ENCODE data around the gene RANBP3.

- TF ChIP-seq CTCF (IDR thresholded peaks at IDR 0.05; ENCODE audit: control extremely low read depth in 1 of 3, insufficient read depth in 1 of 3, low read depth in 1 of 3, low read length in 3 of 3) = no peak
- no peak for TF ChIP-seq POLR2A (IDR thresholded peaks at IDR 0.05; ENCODE audit: control extremely low read depth in 1 of 2, low read depth in 2 of 2, low read length in 2 of 2)
- TF ChIP-seq POLR2AphosphoS5 (IDR thresholded peaks at IDR 0.05; ENCODE audit: low read depth, low read length) = no peak
- TF ChIP-seq SP1 (IDR thresholded peaks at IDR 0.05; ENCODE audit: low read depth, low read length) = no peak
- no peak for TF ChIP-seq EZH2 (IDR thresholded peaks at IDR 0.05; ENCODE audit: low read depth, low read length, severe bottlenecking)
- TF ChIP-seq USF2 (IDR thresholded peaks at IDR 0.05; ENCODE audit: low read length) = no peak
These were observed 100.5 kb downstream of the RANBP3 start for GRCh38 chr19:5877427-5877826.

Measured in H1 (cell line).